WTC11 (cell line): ENCODE results near the gene MAPK7. TPM values are rescaled to one million over a fixed set of nuclear protein-coding genes. Genes with fewer than 3 reads are reported as not detected.

ENCODE experiments used
- ATAC-seq: fragments of 200-7000 bp; cut with Tn5 transposase; 2 replicates; pipeline ENCODE4 v1.10.0; 2021; ENCODE audit warnings: mild to moderate bottlenecking, moderate library complexity
- CTCF ChIA-PET: fragments of 300-600 bp; sonication (Branson Sonifier 250); formaldehyde crosslinking; loops from one replicate; lab custom pipeline; 2021; ENCODE audit warnings: antibody characterized with exemption; lab: Charles Lee
- POLR2A ChIA-PET: fragments of 350-600 bp; sonication (Branson Sonifier 250); formaldehyde crosslinking; loops from one replicate; lab custom pipeline; 2021; ENCODE audit warnings: antibody characterized with exemption; lab: Charles Lee
- DNase-seq: peaks from one replicate; pipeline ENCODE4 v3.0.0; 2021; ENCODE audit warnings: low spot score
- H3K27ac Mint-ChIP-seq: 2 replicates; pipeline ENCODE4 v1.8.0; 2021; ENCODE audit warnings: mixed read lengths
- H3K27me3 Mint-ChIP-seq: 2 replicates; pipeline ENCODE4 v1.8.0; 2021; ENCODE audit warnings: low read depth, mild to moderate bottlenecking, moderate library complexity, mixed read lengths
- H3K36me3 Mint-ChIP-seq: 2 replicates; pipeline ENCODE4 v1.8.0; 2021; ENCODE audit warnings: mixed read lengths
- H3K4me1 Mint-ChIP-seq: 2 replicates; pipeline ENCODE4 v1.8.0; 2022; ENCODE audit warnings: mixed read lengths
- H3K4me3 Mint-ChIP-seq: 2 replicates; pipeline ENCODE4 v1.8.0; 2021; ENCODE audit warnings: mild to moderate bottlenecking, moderate library complexity, mixed read lengths
- H3K9me3 Mint-ChIP-seq: 2 replicates; pipeline ENCODE4 v1.8.0; 2021; ENCODE audit warnings: mixed read lengths
- E2F4 ChIP-seq: sonication (generic); formaldehyde crosslinking; IDR thresholded peaks from 2 replicates; pipeline ENCODE4 v1.8.1; 2022; ENCODE audit warnings: low read depth, mild to moderate bottlenecking, moderate library complexity, missing genetic modification reagents, borderline replicate concordance
- EMX1 ChIP-seq: fragments of 250-450 bp; sonication (Bioruptor Pico); IDR thresholded peaks from 2 replicates; pipeline ENCODE4 v1.8.0; 2021; ENCODE audit warnings: mild to moderate bottlenecking
- FOXJ3 ChIP-seq: sonication (generic); formaldehyde crosslinking; IDR thresholded peaks from 2 replicates; pipeline ENCODE4 v1.9.0; 2021; ENCODE audit warnings: missing genetic modification reagents, mild to moderate bottlenecking, borderline replicate concordance
- GTF2I ChIP-seq: fragments of 250-450 bp; sonication (Bioruptor Pico); conservative IDR thresholded peaks from 2 replicates; pipeline ENCODE4 v1.4.0; 2021; ENCODE audit warnings: mild to moderate bottlenecking
- MLX ChIP-seq: sonication (generic); formaldehyde crosslinking; IDR thresholded peaks from 2 replicates; pipeline ENCODE4 v1.8.1; 2023; ENCODE audit warnings: mild to moderate bottlenecking, missing genetic modification reagents, moderate library complexity
- NFATC4 ChIP-seq: fragments of 250-450 bp; sonication (Bioruptor Pico); IDR thresholded peaks from 2 replicates; pipeline ENCODE4 v1.9.0; 2021; ENCODE audit warnings: mild to moderate bottlenecking
- NFYB ChIP-seq: sonication (generic); formaldehyde crosslinking; conservative IDR thresholded peaks from 2 replicates; pipeline ENCODE4 v1.8.0; 2022; ENCODE audit warnings: low read depth, missing genetic modification reagents
- RELA ChIP-seq: sonication (generic); formaldehyde crosslinking; IDR thresholded peaks from 2 replicates; pipeline ENCODE4 v1.8.1; 2022; ENCODE audit warnings: missing genetic modification reagents, mild to moderate bottlenecking, borderline replicate concordance
- RORB ChIP-seq: fragments of 250-450 bp; sonication (Bioruptor Pico); IDR thresholded peaks from 2 replicates; pipeline ENCODE4 v1.9.0; 2021; ENCODE audit warnings: mild to moderate bottlenecking
- SP1 ChIP-seq: sonication (generic); formaldehyde crosslinking; conservative IDR thresholded peaks from 2 replicates; pipeline ENCODE4 v1.8.1; 2022; ENCODE audit warnings: missing genetic modification reagents
- ZBTB21 ChIP-seq: sonication (generic); formaldehyde crosslinking; IDR thresholded peaks from 2 replicates; pipeline ENCODE4 v1.8.1; 2023; ENCODE audit warnings: mild to moderate bottlenecking, missing genetic modification reagents, borderline replicate concordance
- ZNF317 ChIP-seq: sonication (generic); formaldehyde crosslinking; IDR thresholded peaks from 2 replicates; pipeline ENCODE4 v1.8.1; 2023; ENCODE audit warnings: low read depth, mild to moderate bottlenecking, moderate library complexity, missing genetic modification reagents, borderline replicate concordance
- ZNF425 ChIP-seq: fragments of 250-450 bp; sonication (Bioruptor Pico); conservative IDR thresholded peaks from 2 replicates; pipeline ENCODE4 v1.9.0; 2021; ENCODE audit warnings: mild to moderate bottlenecking
- ZNF512 ChIP-seq: sonication (generic); formaldehyde crosslinking; IDR thresholded peaks from 2 replicates; pipeline ENCODE4 v1.8.1; 2022; ENCODE audit warnings: missing genetic modification reagents, borderline replicate concordance
- total RNA-seq: library from RNA; stranded (reverse); gene quantifications from 3 replicates; pipeline ENCODE4 v1.2.3, GENCODE V29; 2021
- TF ChIP-seq, protein P1 (sequence below): fragments of 250-450 bp; sonication (Bioruptor Pico); IDR thresholded peaks from 2 replicates; pipeline ENCODE4 v1.9.0; 2021; ENCODE audit warnings: mild to moderate bottlenecking
- TF ChIP-seq, protein P2 (sequence below): sonication (generic); formaldehyde crosslinking; IDR thresholded peaks from 2 replicates; pipeline ENCODE4 v1.8.0; 2022; ENCODE audit warnings: mild to moderate bottlenecking, missing genetic modification reagents

The MAPK7 gene
- total RNA-seq, 1 experiment from 2014 or later, result 38.5 TPM

DNA sequence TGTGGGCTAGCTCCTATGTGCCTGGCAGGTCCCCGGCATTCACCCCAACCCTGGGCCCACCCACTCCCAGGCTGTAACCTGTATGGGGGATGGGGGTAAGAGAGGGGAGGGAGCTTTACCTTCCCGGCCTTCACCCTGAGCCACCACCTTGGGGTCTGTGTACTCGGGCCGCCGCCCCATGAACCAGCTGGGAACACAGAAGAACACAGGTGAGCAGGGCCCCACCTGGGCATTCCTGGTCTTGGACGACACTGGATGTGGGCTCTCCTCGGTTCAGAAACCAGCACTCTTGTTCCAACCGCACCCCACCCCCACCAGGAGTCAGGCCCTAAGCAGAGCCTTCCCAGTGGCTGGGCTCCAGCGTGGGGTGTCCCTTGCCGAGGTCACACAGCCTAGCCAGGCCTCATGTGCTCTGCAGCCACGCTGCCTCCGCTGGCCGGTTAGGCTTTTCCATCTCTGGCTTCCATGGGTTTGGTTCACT, 34.6 kb upstream of the MAPK7 start:
- peaks cover 3% of the 10 kb centered on the region; the same call in 1 of the 2 replicates for H3K36me3 Mint-ChIP-seq
- H3K9me3 Mint-ChIP-seq, result no peaks in the 10 kb centered on the region
- peak; percentile 32 for ATAC-seq
- H3K4me1 Mint-ChIP-seq, result peaks cover 27% of the 10 kb centered on the region
- no peaks in the 10 kb centered on the region for H3K27me3 Mint-ChIP-seq
- peak; percentile 23 for DNase-seq
- no peak overlapping the region for H3K27ac Mint-ChIP-seq
- POLR2A ChIA-PET, result interaction anchor here (1.0 kb wide), 1 partner anchor 62 kb away, joined by 3 read pairs; no protein-coding TSS in a partner anchor
- no peak overlapping the region for H3K4me3 Mint-ChIP-seq
- CTCF ChIA-PET, result interaction anchor here (0.7 to 1.5 kb wide), 5 partner anchors 19 to 419 kb away, joined by 3 to 6 read pairs (median 4); partner anchors contain the start of gene B9D1
- TF ChIP-seq, protein P1, sequence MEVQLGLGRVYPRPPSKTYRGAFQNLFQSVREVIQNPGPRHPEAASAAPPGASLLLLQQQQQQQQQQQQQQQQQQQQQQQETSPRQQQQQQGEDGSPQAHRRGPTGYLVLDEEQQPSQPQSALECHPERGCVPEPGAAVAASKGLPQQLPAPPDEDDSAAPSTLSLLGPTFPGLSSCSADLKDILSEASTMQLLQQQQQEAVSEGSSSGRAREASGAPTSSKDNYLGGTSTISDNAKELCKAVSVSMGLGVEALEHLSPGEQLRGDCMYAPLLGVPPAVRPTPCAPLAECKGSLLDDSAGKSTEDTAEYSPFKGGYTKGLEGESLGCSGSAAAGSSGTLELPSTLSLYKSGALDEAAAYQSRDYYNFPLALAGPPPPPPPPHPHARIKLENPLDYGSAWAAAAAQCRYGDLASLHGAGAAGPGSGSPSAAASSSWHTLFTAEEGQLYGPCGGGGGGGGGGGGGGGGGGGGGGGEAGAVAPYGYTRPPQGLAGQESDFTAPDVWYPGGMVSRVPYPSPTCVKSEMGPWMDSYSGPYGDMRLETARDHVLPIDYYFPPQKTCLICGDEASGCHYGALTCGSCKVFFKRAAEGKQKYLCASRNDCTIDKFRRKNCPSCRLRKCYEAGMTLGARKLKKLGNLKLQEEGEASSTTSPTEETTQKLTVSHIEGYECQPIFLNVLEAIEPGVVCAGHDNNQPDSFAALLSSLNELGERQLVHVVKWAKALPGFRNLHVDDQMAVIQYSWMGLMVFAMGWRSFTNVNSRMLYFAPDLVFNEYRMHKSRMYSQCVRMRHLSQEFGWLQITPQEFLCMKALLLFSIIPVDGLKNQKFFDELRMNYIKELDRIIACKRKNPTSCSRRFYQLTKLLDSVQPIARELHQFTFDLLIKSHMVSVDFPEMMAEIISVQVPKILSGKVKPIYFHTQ (CRISPR knock-in tag), result no peak
- TF ChIP-seq E2F4 (CRISPR knock-in tag), result no peak
- TF ChIP-seq ZNF317, result no peak
- TF ChIP-seq NFATC4 (CRISPR knock-in tag), result no peak
- no peak for TF ChIP-seq ZNF425
- TF ChIP-seq RELA (CRISPR knock-in tag), result no peak
- no peak for TF ChIP-seq FOXJ3 (CRISPR knock-in tag)
- no peak for TF ChIP-seq MLX
- no peak for TF ChIP-seq EMX1
- TF ChIP-seq SP1 (CRISPR knock-in tag), result no peak
- no peak for TF ChIP-seq NFYB (CRISPR knock-in tag)

- peaks cover 4% of the 10 kb centered on the region; the same call in 1 of the 2 replicates for H3K36me3 Mint-ChIP-seq
- H3K4me3 Mint-ChIP-seq, result no peak overlapping the region
- H3K27ac Mint-ChIP-seq, result no peak overlapping the region; the same call in 1 of the 2 replicates
- ChIA-PET CTCF (interaction anchor here (0.7 to 1.5 kb wide), 5 partner anchors 18 to 418 kb away, joined by 3 to 6 read pairs (median 4); partner anchors contain the start of gene B9D1), POLR2A (interaction anchor here (1.0 kb wide), 1 partner anchor 61 kb away, joined by 3 read pairs; no protein-coding TSS in a partner anchor)
- no peaks in the 10 kb centered on the region for H3K9me3 Mint-ChIP-seq
- no peaks in the 10 kb centered on the region for H3K27me3 Mint-ChIP-seq
- DNase-seq (peak; percentile 9), ATAC-seq (no peak)
- no peak for TF ChIP-seq ZNF317
- no peak for TF ChIP-seq RORB (CRISPR knock-in tag)
- TF ChIP-seq NFYB (CRISPR knock-in tag), result no peak
- no peak for TF ChIP-seq ZBTB21
- no peak for TF ChIP-seq ZNF512
- TF ChIP-seq GTF2I, result no peak
- TF ChIP-seq, protein P2, sequence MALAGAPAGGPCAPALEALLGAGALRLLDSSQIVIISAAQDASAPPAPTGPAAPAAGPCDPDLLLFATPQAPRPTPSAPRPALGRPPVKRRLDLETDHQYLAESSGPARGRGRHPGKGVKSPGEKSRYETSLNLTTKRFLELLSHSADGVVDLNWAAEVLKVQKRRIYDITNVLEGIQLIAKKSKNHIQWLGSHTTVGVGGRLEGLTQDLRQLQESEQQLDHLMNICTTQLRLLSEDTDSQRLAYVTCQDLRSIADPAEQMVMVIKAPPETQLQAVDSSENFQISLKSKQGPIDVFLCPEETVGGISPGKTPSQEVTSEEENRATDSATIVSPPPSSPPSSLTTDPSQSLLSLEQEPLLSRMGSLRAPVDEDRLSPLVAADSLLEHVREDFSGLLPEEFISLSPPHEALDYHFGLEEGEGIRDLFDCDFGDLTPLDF (CRISPR knock-in tag), result no peak
- TF ChIP-seq EMX1, result no peak
- TF ChIP-seq E2F4 (CRISPR knock-in tag), result no peak
- peaks cover 19% of the 10 kb centered on the region for H3K4me1 Mint-ChIP-seq
Observed at GRCh38 chr17:19344311-19345066, 33.8 kb upstream of the MAPK7 start.
